SW480 (cell line): ENCODE results near the gene DEPDC5.
A peak's percentile ranks its signal among the peaks of the same experiment; 100 is the strongest.

Source experiments
- DNase-seq: peaks from one replicate; pipeline ENCODE4 v3.0.0-alpha.2; 2016; ENCODE audit warnings: low spot score

DEPDC5 gene

GRCh38 chr22:31852691-31853421 is 99.0 kb downstream of the DEPDC5 start:
- no peak for DNase-seq

DNA sequence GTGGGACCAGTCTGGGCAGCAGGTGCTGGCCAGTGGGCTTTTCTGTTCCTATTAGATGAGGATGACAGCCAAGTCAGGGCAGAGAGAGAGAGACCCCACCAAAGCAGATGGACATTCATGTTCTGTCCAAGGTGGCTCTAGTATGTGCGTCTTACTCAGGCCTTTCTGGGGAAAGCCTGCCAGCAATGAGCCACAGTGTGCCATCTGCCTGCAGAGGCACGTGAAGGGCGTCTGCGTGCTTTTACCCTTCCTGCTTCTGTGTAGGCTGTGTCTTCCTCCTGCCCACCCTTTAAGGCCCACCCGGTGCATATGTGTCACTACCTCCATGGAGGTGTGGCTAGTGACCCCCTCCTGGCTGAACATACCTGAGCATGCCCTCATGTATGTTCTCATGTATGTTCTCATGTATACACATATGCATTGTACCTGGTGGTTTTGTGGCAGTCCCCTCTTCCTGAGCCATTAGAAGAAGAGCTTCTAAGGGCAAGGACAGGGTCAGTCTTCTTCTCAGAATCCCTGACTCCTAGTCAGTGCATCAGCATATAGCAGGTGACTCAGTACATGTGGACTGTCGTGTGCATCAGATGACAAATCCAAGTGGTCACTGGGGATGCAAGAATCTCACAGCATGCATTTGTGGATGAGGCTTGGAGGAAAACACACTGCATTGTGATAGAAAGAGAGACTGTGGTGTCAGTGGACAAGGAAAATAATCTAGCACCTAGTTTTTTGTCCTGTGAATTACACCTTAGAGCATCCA is 100.1 kb downstream of the DEPDC5 start:
- no peak for DNase-seq

- peak; percentile 73 for DNase-seq
Observed at GRCh38 chr22:31857247-31857646, 103.4 kb downstream of the DEPDC5 start.

- no peak for DNase-seq
Observed at GRCh38 chr22:31861226-31861840, 107.5 kb downstream of the DEPDC5 start.

GRCh38 chr22:31866918-31867317 is 113.1 kb downstream of the DEPDC5 start:
- DNase-seq = no peak

DNA sequence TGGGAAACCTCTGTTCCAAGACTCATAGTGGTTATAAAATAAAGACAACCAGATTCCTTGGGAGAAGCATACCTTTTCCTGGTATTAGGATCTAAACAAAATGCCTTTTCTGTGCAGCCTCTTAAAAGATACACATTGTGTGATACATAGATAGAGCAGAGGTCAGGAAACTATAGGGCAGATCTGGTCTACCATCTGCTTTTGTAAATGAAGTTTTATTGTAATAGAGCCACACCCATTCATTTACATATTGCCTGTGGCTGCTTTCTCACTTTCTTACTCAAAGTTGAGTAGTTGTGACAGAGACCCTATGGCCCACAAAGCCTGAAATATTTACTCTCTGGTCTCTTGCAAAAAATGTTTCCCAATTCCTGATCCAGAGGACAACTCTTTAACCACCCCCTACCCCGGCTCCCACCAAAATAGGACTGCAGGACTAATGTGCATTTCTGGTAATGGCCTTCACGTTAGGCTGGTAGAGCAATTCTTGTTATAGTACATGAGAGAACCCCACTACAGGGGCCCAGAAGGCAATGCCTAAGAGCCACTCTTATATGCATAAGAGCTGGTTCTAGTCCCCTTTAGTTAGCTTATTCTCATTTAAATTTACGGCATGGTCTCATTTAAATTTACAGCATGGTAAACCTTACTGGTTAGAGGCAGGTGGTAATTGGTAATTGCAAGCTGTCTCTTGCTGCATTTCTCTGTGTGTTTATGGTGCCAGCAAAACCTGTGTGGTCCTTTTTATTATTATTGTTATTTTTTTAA is 113.8 kb downstream of the DEPDC5 start:
- DNase-seq = no peak

- DNase-seq = no peak
Observed at GRCh38 chr22:31869739-31870138, 115.9 kb downstream of the DEPDC5 start.

- DNase-seq = no peak
Observed at GRCh38 chr22:31870890-31871289, 117.1 kb downstream of the DEPDC5 start.

DNA sequence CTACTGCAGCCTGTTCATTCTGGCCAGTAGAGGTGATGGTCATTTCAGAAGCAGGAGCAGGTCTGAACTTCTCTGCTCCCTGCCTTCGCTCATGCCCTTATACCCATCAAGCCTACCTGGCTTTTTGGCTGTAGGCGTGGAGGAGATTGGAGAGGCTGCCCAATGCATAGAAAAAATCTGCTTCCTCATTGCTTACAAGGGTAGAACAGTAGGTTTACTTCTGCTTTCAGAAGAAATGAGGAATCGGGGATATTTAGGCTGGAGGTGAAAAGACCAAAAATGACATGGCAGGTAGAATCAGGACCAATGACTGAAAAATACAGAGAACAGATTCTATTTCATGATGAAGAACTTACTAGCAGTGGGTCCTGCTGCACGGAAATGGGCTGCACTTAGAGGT is 117.7 kb downstream of the DEPDC5 start:
- DNase-seq = no peak

GRCh38 chr22:31872209-31872608 is 118.4 kb downstream of the DEPDC5 start:
- DNase-seq = peak; percentile 4

- DNase-seq = no peak
Observed at GRCh38 chr22:31874821-31875220, 121.0 kb downstream of the DEPDC5 start.

DNA sequence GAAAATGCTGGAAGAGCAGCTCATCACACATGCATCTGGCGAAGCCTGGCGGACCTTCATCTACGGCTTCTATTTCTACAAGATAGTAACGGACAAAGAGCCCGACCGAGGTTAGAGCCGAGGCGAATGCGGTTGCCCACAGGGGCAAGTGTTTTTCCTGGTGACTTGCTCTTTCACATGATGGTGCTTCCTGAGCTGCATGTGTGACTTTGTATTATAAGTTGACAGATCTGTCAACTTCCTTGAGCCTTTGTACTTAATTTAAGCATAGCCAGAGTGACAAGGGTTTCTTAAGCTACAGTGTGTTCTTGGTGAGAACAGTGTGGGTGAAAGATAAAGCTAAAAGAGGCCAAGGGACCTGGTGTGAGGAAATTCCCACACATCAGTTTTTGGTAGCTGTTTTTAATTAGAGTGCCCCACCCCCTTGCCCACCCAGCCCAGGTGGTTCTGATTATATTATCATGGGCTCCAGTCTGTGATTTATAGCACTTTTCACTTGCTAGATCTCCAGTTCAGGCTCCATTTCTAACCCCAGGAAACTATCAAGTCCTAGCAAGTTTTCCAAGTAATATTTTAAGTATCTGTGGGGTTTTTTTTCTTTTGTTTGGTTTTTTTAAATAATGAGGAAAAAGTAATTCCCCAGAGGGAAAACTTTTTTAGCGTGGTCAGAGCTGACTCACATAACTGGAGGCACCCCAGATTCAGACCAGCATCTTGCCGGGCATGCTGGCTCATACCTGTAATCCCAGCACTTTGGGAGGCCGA is 122.5 kb downstream of the DEPDC5 start:
- DNase-seq = no peak

DNA sequence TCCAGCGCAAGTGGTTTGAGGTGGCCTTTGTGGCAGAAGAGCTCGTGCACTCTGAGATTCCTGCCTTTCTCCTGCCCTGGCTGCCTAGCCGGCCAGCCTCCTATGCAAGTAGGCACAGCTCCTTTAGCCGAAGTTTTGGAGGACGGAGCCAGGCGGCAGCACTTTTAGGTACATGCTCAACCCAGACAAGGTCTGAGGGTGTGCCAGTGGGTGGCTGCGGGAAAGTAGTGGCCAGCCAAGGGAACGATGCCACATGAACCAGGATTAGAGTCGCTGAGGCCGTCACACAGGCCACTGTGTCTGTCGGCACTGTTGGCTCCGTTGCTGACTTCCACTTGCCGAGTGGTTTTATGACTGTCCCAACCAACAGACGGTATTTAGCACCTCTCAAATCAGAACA is 125.8 kb downstream of the DEPDC5 start:
- no peak for DNase-seq

DNA sequence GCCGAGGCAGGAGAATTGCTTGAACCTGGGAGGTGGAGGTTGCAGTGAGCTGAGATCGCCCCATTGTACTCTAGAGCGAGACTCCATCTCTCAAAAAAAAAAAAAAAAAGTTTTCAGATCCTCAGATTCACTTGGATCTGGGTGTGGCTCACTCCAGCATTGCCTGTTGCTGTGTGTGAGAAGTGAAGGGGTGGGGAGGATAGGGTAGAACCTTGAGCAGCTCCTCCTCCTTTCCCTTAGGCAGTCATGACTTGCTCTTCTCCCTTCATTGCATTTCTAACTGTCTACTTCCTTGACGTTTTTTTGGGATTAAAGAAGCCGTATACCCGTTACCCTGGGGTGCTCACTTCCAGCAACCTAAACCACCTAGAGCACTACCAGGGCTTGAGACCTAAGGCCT is 127.4 kb downstream of the DEPDC5 start:
- no peak for DNase-seq

- DNase-seq = no peak
Observed at GRCh38 chr22:31881865-31882264, 128.0 kb downstream of the DEPDC5 start.

DNA sequence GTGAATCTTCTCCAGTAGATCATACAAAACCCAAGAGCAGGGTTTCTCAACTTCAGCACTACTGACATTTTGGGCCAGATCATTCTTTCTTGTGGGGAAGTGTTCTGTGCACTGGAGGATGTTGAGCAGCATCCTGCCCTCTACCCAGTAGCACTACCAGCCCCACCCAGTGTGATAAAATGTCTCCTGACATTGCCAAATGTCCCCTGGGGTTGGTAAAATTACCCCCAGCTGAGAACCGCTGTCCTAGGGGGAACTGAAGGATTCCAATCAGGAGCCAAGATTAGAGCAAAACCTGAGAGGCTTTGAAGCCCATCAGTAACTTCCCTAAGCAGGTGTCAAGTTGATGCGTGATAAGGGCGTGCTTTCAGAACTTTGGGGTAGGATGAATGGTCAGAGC is 129.2 kb downstream of the DEPDC5 start:
- no peak for DNase-seq

DNA sequence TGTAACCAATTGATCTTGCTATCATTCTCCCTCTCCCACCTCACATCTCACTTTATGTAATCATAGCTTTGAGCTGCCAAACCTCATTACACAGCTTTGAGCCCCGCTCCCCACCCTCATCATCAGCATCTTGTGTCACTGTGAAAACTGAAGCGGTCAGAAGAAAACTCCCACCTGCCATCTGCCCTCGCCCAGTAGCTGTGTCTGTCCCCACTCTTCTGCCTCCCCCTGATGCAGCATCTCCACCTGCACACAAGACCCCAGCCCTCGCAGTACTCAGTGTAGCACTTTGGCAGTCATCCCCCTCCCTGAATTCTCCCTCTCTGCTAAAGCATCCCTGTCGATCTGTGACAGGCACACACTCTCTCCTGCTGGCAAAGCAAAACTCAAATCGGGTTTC is 130.2 kb downstream of the DEPDC5 start:
- DNase-seq = no peak

- DNase-seq = no peak
Observed at GRCh38 chr22:31891366-31892079, 137.7 kb downstream of the DEPDC5 start.

DNA sequence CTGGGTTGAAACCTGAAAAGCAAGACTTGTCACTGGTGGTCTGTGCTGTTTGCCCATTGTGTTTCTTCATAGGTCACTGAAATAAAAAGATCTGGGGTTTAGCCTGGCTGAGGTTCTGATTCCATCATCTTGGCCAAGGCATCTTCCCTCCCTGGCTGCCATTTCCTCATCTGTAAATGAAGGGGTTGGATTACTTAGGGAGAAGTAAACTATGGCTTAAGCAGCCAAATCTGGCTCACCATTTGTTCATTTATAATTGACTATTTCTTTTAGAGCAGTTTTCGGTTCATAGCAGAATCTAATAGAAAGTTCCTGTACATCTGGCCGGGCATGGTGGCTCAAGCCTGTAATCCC is 138.2 kb downstream of the DEPDC5 start:
- no peak for DNase-seq

DNA sequence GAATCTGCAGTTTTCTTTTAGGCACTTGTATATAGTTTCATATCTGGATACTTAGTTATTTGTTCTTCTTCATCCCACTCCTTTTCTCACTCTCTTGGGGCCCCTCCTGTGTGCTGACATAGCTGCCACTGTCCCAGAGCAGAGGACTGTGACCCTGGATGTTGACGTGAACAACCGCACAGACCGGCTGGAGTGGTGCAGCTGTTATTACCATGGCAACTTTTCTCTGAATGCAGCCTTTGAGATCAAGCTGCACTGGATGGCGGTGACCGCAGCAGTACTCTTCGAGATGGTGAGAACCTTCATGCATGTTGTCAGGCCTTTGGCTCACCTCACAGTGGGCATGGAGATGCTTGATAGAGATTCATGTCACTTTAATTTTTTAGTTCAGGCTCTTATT is 139.6 kb downstream of the DEPDC5 start:
- no peak for DNase-seq
